HG02763 (cell line): ENCODE data around the gene PTPRQ.
"Not testable (repeated sequence)": the region's sequence is repeated elsewhere in the genome, so short reads cannot be mapped to it uniquely, and the experiment has no call there.

ENCODE experiments used
- ATAC-seq: cut with Tn5 transposase; IDR thresholded peaks from one replicate; pipeline ENCODE4 v1.9.1; 2021; ENCODE audit warnings: mild to moderate bottlenecking, moderate library complexity; ENCODE audit not compliant: unreplicated experiment

The PTPRQ gene

DNA sequence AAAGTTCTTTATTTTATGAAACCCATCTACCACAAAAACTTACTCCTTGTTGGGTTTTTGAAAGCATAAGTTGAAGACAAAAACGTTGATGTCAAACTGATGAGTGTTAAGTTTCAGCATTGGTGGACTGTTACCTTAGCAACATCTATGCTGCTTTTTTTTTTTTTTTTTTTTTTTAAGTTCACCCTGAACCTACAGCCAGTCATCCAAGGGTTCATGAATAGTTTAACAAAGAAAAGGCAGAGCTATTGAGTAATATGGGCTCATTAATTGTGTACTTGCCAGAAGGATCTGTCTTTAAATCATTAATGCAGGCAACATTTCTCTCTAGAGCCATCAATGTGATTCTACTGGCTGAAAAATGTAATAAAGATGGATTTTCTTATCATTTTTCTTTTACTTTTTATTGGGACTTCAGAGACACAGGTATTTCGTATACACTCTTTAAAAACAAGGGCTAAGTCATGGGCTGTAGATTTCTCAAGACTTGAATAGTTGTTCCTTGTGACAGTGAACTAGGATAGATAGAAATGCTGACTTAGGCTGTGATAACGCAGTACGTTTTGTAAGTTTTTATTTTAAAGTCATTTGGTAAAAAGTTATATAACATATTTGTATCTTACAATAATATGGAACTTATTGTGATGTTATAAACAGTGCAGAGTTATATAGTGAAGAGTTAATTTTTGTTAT, at the start of gene PTPRQ:
TSS of gene PTPRQ (plus strand) at position 262 of the 693 bp plus-strand sequence. CDS start at position 373, 111 bp downstream.
- ATAC-seq = no peak

GRCh38 chr12:80400571-80400991, 43.5 kb upstream of the PTPRQ start:
- ATAC-seq = no peak

- no peak for ATAC-seq
Measured at GRCh38 chr12:80401191-80401590, 42.8 kb upstream of the PTPRQ start.

GRCh38 chr12:80404629-80405028, 39.4 kb upstream of the PTPRQ start:
- ATAC-seq = no peak

GRCh38 chr12:80406253-80406652, 37.8 kb upstream of the PTPRQ start:
- no peak for ATAC-seq

DNA sequence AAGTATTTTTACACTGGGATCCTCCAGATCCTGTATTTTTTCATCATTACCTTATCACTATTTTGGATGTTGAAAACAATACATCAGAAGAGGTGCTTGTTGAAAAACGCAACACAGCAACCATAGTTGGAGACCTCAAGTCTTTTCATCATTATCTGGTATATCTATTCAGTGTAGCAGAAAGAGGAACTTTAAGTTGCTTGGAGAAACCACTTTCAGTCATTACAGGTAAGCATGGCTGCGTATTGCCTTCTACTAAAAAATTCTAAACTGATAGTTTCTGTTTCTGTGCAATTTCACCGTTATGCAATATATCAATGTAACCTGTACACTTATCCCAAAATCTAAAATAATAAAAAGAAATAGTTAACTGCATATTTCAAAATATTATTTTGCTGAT, 32.2 kb upstream of the PTPRQ start:
- no peak for ATAC-seq

- ATAC-seq = peak; percentile 76
Measured at GRCh38 chr12:80412343-80412953, 31.6 kb upstream of the PTPRQ start.

GRCh38 chr12:80413462-80413861, 30.6 kb upstream of the PTPRQ start:
- no peak for ATAC-seq

- no peak for ATAC-seq
Measured at GRCh38 chr12:80415466-80415865, 28.6 kb upstream of the PTPRQ start.

- no peak for ATAC-seq
Measured at GRCh38 chr12:80419644-80420043, 24.4 kb upstream of the PTPRQ start.

DNA sequence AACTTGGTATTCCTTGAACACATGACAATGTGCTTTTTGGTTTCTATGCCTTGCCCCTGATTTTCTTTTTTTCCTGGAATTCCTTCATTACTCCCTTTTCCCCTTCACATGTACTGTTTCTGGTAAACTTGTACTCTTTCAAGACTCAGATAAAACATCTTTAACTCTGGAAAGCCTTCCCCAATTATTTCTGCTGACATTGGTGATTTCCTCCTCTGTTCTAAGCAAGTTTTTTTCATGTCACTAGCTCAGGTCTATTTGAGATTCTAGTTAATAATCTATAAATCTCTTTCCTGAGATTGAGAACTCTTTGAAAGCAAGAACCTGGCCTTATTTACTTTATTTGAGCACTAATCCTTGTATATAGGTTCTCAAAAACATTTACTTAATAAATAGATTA, 24.0 kb upstream of the PTPRQ start:
- no peak for ATAC-seq

GRCh38 chr12:80422550-80422949, 21.5 kb upstream of the PTPRQ start:
- ATAC-seq = no peak

- no peak for ATAC-seq
Measured at GRCh38 chr12:80432061-80432460, 12.0 kb upstream of the PTPRQ start.

DNA sequence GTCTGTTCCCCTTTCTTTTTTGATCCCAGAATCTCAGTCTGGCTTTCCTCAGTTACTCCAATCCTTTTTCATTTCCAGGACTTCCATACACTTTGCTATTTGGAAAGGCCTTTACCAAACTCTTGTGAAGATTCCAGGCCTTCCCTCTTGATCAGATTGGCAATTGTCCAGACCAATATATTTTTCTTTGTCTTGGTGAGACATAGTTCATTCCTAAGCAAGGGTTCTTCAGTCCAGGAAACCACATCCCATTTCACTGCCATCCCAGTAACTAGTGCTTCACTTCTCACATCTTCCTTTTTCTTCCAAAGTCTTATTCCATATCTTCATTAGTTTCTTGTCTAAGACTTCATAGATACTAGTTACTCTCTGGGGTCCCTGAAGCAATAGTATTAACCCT, 2.1 kb upstream of the PTPRQ start:
- ATAC-seq = no peak

- ATAC-seq = no peak
Measured at GRCh38 chr12:80442426-80443222, 1.4 kb upstream of the PTPRQ start.

- no peak for ATAC-seq
Measured at GRCh38 chr12:80445083-80445793, 1.2 kb downstream of the PTPRQ start.

- ATAC-seq = no peak
Measured at GRCh38 chr12:80456513-80456912, 12.5 kb downstream of the PTPRQ start.

DNA sequence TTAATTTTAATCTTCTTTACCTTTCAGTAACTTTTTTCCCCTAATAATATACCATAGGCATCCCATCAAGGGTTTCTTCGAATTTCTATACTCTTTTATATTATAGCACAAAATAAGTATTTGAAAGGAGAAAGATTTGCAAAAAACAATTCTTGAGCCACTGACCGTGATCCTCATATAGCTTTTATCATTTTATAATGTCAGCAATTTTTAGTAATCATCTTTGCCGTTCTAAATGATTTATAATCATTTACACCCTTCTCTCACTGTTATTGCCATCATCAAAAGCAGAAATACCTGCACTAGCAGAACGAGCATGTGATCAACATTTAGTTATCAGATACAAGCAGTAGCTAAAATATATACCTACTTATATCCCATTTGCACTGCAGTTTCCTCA, 16.9 kb downstream of the PTPRQ start:
- ATAC-seq = no peak

DNA sequence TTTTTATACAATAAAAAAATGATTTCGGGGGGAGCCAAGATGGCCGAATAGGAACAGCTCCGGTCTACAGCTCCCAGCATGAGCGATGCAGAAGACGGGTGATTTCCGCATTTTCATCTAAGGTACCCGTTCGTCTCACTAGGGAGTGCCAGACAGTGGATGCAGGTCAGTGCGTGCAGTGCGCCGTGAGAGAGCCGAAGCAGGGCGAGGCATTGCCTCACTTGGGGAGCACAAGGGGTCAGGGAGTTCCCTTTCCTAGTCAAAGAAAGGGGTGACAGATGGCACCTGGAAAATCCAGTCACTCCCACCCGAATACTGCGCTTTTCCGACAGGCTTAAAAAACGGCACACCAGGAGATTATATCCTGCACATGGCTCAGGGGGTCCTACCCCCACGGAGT, 17.8 kb downstream of the PTPRQ start:
- ATAC-seq = not testable (repeated sequence)

GRCh38 chr12:80469681-80470080, 25.6 kb downstream of the PTPRQ start:
- no peak for ATAC-seq

GRCh38 chr12:80470403-80470802, 26.4 kb downstream of the PTPRQ start:
- ATAC-seq = no peak
